DMS 273 treated with DMSO at 0.1 percent for 48 hours (cell line): ENCODE results near the gene ENTPD7.

ENCODE experiments used
- DNase-seq: peaks from one replicate; lab custom pipeline; 2025; lab: John Stamatoyannopoulos, UW

ENTPD7 gene

GRCh38 chr10:99647601-99648151 is 11.6 kb upstream of the ENTPD7 start:
- DNase-seq = no peak

- no peak for DNase-seq
Measured at GRCh38 chr10:99648717-99649116, 10.6 kb upstream of the ENTPD7 start.

- DNase-seq = no peak
Measured at GRCh38 chr10:99652800-99653390, 6.4 kb upstream of the ENTPD7 start.

- no peak for DNase-seq
Measured at GRCh38 chr10:99654390-99655175, 4.7 kb upstream of the ENTPD7 start.

- DNase-seq = no peak
Measured at GRCh38 chr10:99656199-99657064, 2.9 kb upstream of the ENTPD7 start.

GRCh38 chr10:99658622-99659030 is 683 bp upstream of the ENTPD7 start:
- DNase-seq = no peak

- no peak for DNase-seq
Measured at GRCh38 chr10:99659868-99660366, 608 bp downstream of the ENTPD7 start.

GRCh38 chr10:99660662-99661376 is 1.5 kb downstream of the ENTPD7 start:
- no peak for DNase-seq

GRCh38 chr10:99661377-99661763 is 2.1 kb downstream of the ENTPD7 start:
- DNase-seq = no peak

GRCh38 chr10:99665304-99665703 is 6.0 kb downstream of the ENTPD7 start:
- DNase-seq = no peak

- no peak for DNase-seq
Measured at GRCh38 chr10:99667108-99667751, 7.9 kb downstream of the ENTPD7 start.

GRCh38 chr10:99671386-99671785 is 12.1 kb downstream of the ENTPD7 start:
- no peak for DNase-seq

GRCh38 chr10:99672884-99673283 is 13.6 kb downstream of the ENTPD7 start:
- no peak for DNase-seq

GRCh38 chr10:99673492-99673891 is 14.2 kb downstream of the ENTPD7 start:
- no peak for DNase-seq

GRCh38 chr10:99674762-99675161 is 15.5 kb downstream of the ENTPD7 start:
- DNase-seq = no peak

- DNase-seq = no peak
Measured at GRCh38 chr10:99676426-99676825, 17.1 kb downstream of the ENTPD7 start.

- DNase-seq = no peak
Measured at GRCh38 chr10:99676895-99677294, 17.6 kb downstream of the ENTPD7 start.

GRCh38 chr10:99678921-99679320 is 19.6 kb downstream of the ENTPD7 start:
- no peak for DNase-seq

- DNase-seq = peak; percentile 14
Measured at GRCh38 chr10:99681553-99681952, 22.2 kb downstream of the ENTPD7 start.

- DNase-seq = no peak
Measured at GRCh38 chr10:99682032-99682431, 22.7 kb downstream of the ENTPD7 start.

- DNase-seq = no peak
Measured at GRCh38 chr10:99682752-99683151, 23.4 kb downstream of the ENTPD7 start.
